Measurements from ENCODE around the gene BRK1.

GRCh38 chr3:10164546-10165393 is 49.3 kb downstream of the BRK1 start, which contains the start of gene IRAK2:
- no peak for TF ChIP-seq GATA2 (IDR thresholded peaks at IDR 0.05; ENCODE audit: low read depth, low read length)
- TF ChIP-seq GATA3 (IDR thresholded peaks at IDR 0.05; ENCODE audit: low read depth, low read length), result no peak
